CD4-positive, alpha-beta T cell (primary cell): ENCODE data around the gene ZNF571. TPM values are rescaled to one million over a fixed set of nuclear protein-coding genes. Genes with fewer than 3 reads are reported as not detected.

Experiments used
- ATAC-seq: fragments of 200-7000 bp; cut with Tn5 transposase; one replicate; pipeline ENCODE4 v1.10.0; 2022; ENCODE audit warnings: mild to moderate bottlenecking; ENCODE audit not compliant: poor library complexity
- CTCF ChIA-PET: fragments of 350-600 bp; sonication (Branson Sonifier 250); formaldehyde crosslinking; loops from one replicate; lab custom pipeline; 2021; ENCODE audit warnings: antibody characterized with exemption, inconsistent platforms; lab: Charles Lee
- POLR2A ChIA-PET: fragments of 350-600 bp; sonication (Branson Sonifier 250); formaldehyde crosslinking; loops from one replicate; lab custom pipeline; 2021; ENCODE audit warnings: antibody characterized with exemption, inconsistent platforms; lab: Charles Lee
- DNase-seq, 14 experiments: peaks; one replicate each; pipeline ENCODE4 v3.0.0-alpha.2; 2013 to 2020; ENCODE audit warnings: mixed read lengths in 2 of 14
- H3K27ac ChIP-seq, 2 donors: one replicate each; pipeline versions ENCODE4 v1.5.1 to v1.7.0; 2013; ENCODE audit warnings: low read length in 2 of 2, low read depth in 1 of 2, mild to moderate bottlenecking in 1 of 2
- H3K27me3 ChIP-seq, 2 experiments: 1 replicate in 1 of 2; 2 replicates in 1 of 2; pipeline versions ENCODE4 v1.6.1 to v1.7.0; 2013; ENCODE audit warnings: low read length in 2 of 2, control low read depth in 1 of 2, mild to moderate bottlenecking in 1 of 2, moderate library complexity in 1 of 2; ENCODE audit not compliant: insufficient read depth in 2 of 2, control insufficient read depth in 1 of 2
- H3K36me3 ChIP-seq: one replicate; pipeline ENCODE4 v1.6.1; 2013; ENCODE audit warnings: low read length, control low read depth; ENCODE audit not compliant: insufficient read depth
- H3K4me1 ChIP-seq: one replicate; pipeline ENCODE4 v1.6.1; 2013; ENCODE audit warnings: low read length, control low read depth; ENCODE audit not compliant: insufficient read depth
- H3K4me3 ChIP-seq: one replicate; pipeline ENCODE4 v1.5.1; 2013; ENCODE audit warnings: mild to moderate bottlenecking, low read length, moderate library complexity
- H3K9me3 ChIP-seq, 2 experiments: 1 replicate in 1 of 2; 2 replicates in 1 of 2; pipeline versions ENCODE4 v1.6.1 to v1.7.0; 2013; ENCODE audit warnings: low read length in 2 of 2, mild to moderate bottlenecking in 2 of 2, control low read depth in 1 of 2, moderate library complexity in 1 of 2; ENCODE audit not compliant: control insufficient read depth in 1 of 2, insufficient read depth in 1 of 2
- H3K27ac Mint-ChIP-seq: one replicate; pipeline ENCODE4 v1.8.0; 2020; ENCODE audit warnings: mixed read lengths
- H3K27me3 Mint-ChIP-seq: one replicate; pipeline ENCODE4 v1.8.0; 2021; ENCODE audit warnings: mixed read lengths
- H3K36me3 Mint-ChIP-seq: one replicate; pipeline ENCODE4 v1.8.0; 2021; ENCODE audit warnings: low read depth, mixed read lengths
- H3K4me1 Mint-ChIP-seq: one replicate; pipeline ENCODE4 v1.8.0; 2021; ENCODE audit warnings: low read depth, mixed read lengths
- H3K4me3 Mint-ChIP-seq: one replicate; pipeline ENCODE4 v1.8.0; 2020; ENCODE audit warnings: mild to moderate bottlenecking, mixed read lengths
- H3K9me3 Mint-ChIP-seq: one replicate; pipeline ENCODE4 v1.8.0; 2020; ENCODE audit warnings: mixed read lengths
- intact Hi-C, 2 experiments: fragments of 100-400 bp; cut with DNase I in 1 of 2; cut with micrococcal nuclease in 1 of 2; formaldehyde crosslinking; loops; one replicate each; pipeline versions ENCODE4 v1.15.1 to v1.9.0; 2023 to 2025; cut with DNase I, micrococcal nuclease
- total RNA-seq, 174 experiments: library from RNA in 2 of 174; stranded (reverse) in 2 of 174; gene quantifications; one replicate each; pipeline ENCODE4 v1.2.3 and lab custom pipeline; 2021 to 2026
- TF ChIP-seq, protein P1 (sequence below): fragments of 200-600 bp; IDR thresholded peaks from one replicate; pipeline ENCODE4 v1.8.0; 2022; ENCODE audit warnings: antibody characterized with exemption, mild to moderate bottlenecking

ZNF571 gene
- total RNA-seq, 2 experiments from 2014 or later = 6.7 to 7.0 TPM

DNA sequence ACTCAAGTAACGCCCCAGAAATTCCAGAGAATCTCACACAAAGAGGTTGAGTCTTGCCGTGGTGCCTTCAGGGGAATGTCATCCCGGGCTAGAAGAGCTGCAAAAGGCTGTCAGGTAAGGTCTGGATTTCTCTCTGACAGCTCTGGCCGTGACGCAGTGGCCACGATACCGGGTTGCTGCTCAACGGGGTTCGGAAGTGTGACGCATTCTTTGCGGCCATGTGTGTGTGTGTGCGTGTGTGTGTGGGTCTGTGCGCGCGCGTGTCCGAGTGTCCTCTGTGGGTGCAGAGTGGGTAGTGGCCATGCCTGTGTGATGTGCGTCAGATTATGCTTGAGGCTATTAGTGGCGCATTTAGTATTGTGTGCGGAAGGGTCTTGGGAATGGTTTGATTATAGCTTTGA lies 390 bp upstream of the ZNF571 start:
- Histone ChIP-seq H3K27me3 (no peaks in the 10 kb centered on the region), H3K4me1 (peaks cover 15% of the 10 kb centered on the region), H3K36me3 (peaks cover 25% of the 10 kb centered on the region), H3K27ac (peak overlapping the region; percentile 94 to 97), H3K9me3 (peaks cover 3 to 15% of the 10 kb centered on the region in 2 experiments), H3K4me3 (peak overlapping the region; percentile 93)
- CTCF ChIA-PET = interaction anchor here (0.8 to 1.4 kb wide), 3 partner anchors 8 to 97 kb away, joined by 3 to 5 read pairs (median 3); no protein-coding TSS in a partner anchor
- Mint-ChIP-seq H3K27me3 (no peaks in the 10 kb centered on the region), H3K9me3 (peaks cover 7% of the 10 kb centered on the region), H3K27ac (peak overlapping the region; percentile 98), H3K36me3 (peaks cover 81% of the 10 kb centered on the region), H3K4me3 (peak overlapping the region; percentile 97), H3K4me1 (peaks cover 39% of the 10 kb centered on the region)
- POLR2A ChIA-PET = interaction anchor here (0.6 to 3.5 kb wide), 34 partner anchors 10 to 1480 kb away, joined by 3 to 75 read pairs (median 6); partner anchors contain the start of genes POLR2I, SIPA1L3, ZFP30 and ZNF146
- DNase-seq (peak; percentile 32 to 85 (median 58)), ATAC-seq (peak; percentile 45)
- intact Hi-C loops = loop anchor here (1.0 to 10.0 kb wide), 12 partner anchors 60 to 520 kb away; partner anchors contain the start of genes ZNF527 (in 2 of the 2), ZNF569 (in 2 of the 2), ZNF793 (in 2 of the 2) and ZFP30 (in 1 of the 2)
- TF ChIP-seq, protein P1, sequence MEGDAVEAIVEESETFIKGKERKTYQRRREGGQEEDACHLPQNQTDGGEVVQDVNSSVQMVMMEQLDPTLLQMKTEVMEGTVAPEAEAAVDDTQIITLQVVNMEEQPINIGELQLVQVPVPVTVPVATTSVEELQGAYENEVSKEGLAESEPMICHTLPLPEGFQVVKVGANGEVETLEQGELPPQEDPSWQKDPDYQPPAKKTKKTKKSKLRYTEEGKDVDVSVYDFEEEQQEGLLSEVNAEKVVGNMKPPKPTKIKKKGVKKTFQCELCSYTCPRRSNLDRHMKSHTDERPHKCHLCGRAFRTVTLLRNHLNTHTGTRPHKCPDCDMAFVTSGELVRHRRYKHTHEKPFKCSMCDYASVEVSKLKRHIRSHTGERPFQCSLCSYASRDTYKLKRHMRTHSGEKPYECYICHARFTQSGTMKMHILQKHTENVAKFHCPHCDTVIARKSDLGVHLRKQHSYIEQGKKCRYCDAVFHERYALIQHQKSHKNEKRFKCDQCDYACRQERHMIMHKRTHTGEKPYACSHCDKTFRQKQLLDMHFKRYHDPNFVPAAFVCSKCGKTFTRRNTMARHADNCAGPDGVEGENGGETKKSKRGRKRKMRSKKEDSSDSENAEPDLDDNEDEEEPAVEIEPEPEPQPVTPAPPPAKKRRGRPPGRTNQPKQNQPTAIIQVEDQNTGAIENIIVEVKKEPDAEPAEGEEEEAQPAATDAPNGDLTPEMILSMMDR = no peak

DNA sequence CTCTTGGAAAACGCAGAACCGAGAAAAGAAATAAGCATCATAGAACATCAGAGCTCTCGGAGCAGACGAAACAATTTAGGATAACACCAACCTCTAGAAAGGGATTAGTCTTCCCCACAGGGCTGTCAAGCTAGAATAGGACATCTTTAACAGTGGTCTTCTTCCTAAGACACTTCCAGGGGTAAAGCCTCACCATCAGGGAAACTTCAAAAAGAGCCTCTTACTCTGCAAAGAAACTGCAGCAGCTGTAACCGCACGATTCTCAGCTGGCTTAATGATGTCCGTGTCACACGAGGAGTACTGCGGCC lies 642 bp downstream of the ZNF571 start:
- intact Hi-C loops = loop anchor here (1.0 to 10.0 kb wide), 11 partner anchors 61 to 519 kb away; partner anchors contain the start of genes ZNF527 (in 2 of the 2), ZNF569 (in 2 of the 2), ZNF793 (in 2 of the 2) and ZFP30 (in 1 of the 2)
- peaks cover 7% of the 10 kb centered on the region for H3K9me3 Mint-ChIP-seq

DNA sequence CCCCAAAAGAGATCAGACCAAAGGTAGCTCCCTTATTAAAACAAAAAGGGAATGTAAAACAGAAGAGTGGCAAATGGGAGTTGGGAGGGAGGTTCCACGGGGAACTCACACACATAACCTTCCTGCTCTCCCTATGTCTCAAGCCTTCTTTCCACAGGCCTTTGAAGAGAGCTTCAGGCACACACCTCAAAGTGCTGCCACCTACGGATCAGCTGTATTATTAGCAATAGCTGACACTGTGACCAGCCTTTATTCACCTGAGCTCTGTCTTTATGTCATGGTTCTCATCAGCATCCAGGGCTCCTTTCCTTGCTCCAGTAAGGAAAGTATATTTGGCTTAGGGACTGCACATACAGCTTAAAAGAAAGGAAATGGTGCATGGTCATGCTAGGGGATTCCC lies 11.3 kb downstream of the ZNF571 start:
- TF ChIP-seq, protein P1 = no peak
- H3K36me3 ChIP-seq = peaks cover 75% of the 10 kb centered on the region
- H3K4me3 ChIP-seq = no peak overlapping the region
- H3K27ac ChIP-seq = no peak overlapping the region
- Mint-ChIP-seq H3K27me3 (no peaks in the 10 kb centered on the region), H3K4me1 (no peaks in the 10 kb centered on the region), H3K27ac (no peak overlapping the region), H3K36me3 (no peaks in the 10 kb centered on the region), H3K4me3 (no peak overlapping the region), H3K9me3 (peaks cover 20% of the 10 kb centered on the region)
- DNase-seq (no peak), ATAC-seq (no peak)
- no peaks in the 10 kb centered on the region for H3K27me3 ChIP-seq
- intact Hi-C loops = no loop called here
- ChIA-PET POLR2A (interaction anchor here (2.8 kb wide), 1 partner anchor 11 kb away, joined by 8 read pairs; the partner anchor contains the start of genes ZNF540 and ZNF571), CTCF (no interaction called here)
- H3K9me3 ChIP-seq = peaks cover 34 to 92% of the 10 kb centered on the region in 2 experiments
- no peaks in the 10 kb centered on the region for H3K4me1 ChIP-seq

More for the DNA sequence above, 642 bp downstream of the ZNF571 start:
- peak overlapping the region; percentile 93 for H3K4me3 ChIP-seq
- Mint-ChIP-seq H3K4me1 (peaks cover 39% of the 10 kb centered on the region), H3K4me3 (peak overlapping the region; percentile 97), H3K36me3 (peaks cover 81% of the 10 kb centered on the region), H3K27ac (peak overlapping the region; percentile 98), H3K27me3 (no peaks in the 10 kb centered on the region)
- POLR2A ChIA-PET = interaction anchor here (0.6 to 3.5 kb wide), 23 partner anchors 11 to 1379 kb away, joined by 3 to 75 read pairs (median 8); partner anchors contain the start of genes SIPA1L3, ZFP30, ZNF146 and ZNF260
- H3K9me3 ChIP-seq = peaks cover 10 to 23% of the 10 kb centered on the region in 2 experiments
- ATAC-seq = peak; percentile 41
- peak overlapping the region; percentile 94 to 97 for H3K27ac ChIP-seq
- TF ChIP-seq, protein P1 = no peak
- H3K4me1 ChIP-seq = peaks cover 15% of the 10 kb centered on the region
- H3K36me3 ChIP-seq = peaks cover 14% of the 10 kb centered on the region
- DNase-seq = peak in 1 of 14 experiments; percentile 69
- no peaks in the 10 kb centered on the region for H3K27me3 ChIP-seq
- CTCF ChIA-PET = interaction anchor here (0.7 to 1.4 kb wide), 2 partner anchors 59 to 98 kb away, joined by 3 read pairs; no protein-coding TSS in a partner anchor
